ENCODE data around the gene OR2T4.

The OR2T4 gene, protein sequence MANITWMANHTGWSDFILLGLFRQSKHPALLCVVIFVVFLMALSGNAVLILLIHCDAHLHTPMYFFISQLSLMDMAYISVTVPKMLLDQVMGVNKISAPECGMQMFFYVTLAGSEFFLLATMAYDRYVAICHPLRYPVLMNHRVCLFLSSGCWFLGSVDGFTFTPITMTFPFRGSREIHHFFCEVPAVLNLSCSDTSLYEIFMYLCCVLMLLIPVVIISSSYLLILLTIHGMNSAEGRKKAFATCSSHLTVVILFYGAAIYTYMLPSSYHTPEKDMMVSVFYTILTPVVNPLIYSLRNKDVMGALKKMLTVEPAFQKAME

DNA sequence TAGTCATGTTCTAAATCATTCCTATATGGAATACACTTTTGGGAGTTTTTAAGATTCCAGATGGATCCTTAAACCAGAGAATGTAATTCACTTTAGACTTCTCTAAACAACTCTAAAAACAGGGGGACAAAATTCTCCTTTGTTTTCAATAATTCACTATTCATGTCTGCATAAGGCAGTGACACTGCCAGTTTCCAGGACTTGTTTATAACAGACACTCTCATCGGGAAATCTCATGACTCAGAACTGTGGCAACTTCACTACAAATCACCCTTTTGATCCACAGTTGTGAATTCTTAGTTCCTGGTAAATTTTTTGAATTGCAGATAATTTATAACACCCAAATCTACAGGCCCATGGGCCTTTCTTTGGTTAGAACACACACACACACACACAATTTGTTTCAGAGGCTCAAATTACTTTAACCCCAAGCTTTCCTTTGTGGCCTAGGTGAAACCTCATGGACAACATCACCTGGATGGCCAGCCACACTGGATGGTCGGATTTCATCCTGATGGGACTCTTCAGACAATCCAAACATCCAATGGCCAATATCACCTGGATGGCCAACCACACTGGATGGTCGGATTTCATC, at the start of gene OR2T4:
Gene OR2T4 (plus strand): TSS at position 545 of the 595 bp plus-strand sequence. CDS start 0 bp downstream, at position 545.
- no peak for DNase-seq (ENCODE audit: low read depth in 2 of 3, low spot score in 2 of 3)

DNA sequence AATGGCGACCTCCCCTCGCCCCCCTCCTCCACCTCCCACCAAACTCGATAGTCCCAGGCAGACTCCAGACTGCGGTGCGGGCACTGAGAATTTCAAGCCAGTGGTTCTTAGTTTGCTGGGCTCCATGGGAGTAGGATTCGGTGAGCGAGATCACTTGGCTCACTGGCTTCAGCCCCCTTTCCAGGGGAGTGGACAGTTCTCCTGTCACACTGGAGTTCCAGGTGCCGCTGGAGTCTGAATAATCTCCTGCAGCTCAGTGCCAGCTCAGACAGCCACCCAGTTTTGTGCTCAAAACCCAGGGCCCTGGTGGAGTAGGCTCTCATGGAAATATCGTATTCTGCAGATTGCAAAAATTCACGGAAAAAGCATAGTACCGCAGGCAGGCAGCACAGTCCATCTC, 44.7 kb upstream of the OR2T4 start:
- DNase-seq (ENCODE audit: low read depth in 2 of 3, low spot score in 2 of 3): no peak

DNA sequence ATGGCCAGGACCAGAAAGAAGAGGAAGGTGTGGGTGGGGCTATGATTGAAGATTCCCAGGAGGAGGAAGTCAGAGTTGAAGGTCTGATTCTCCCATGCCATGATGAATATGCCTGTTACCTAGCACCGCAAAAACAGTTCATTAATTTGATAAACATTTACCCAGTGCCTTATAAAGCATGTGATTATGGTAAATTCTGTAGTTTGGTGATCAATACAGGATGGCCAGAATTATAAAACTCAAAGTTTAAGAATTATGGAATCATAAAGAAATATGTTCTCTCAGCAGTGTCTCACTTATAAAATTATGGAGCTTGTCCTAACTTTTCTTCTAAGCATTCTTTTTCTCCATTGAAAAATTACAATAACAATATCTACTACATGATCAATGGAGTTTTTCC, 37.0 kb upstream of the OR2T4 start, which contains the start of gene OR2M7:
Gene OR2M7 (minus strand): TSS at position 101 of the 400 bp plus-strand sequence. CDS start 0 bp downstream, at position 101.
- DNase-seq (ENCODE audit: low read depth in 2 of 3, low spot score in 2 of 3): no peak

DNA sequence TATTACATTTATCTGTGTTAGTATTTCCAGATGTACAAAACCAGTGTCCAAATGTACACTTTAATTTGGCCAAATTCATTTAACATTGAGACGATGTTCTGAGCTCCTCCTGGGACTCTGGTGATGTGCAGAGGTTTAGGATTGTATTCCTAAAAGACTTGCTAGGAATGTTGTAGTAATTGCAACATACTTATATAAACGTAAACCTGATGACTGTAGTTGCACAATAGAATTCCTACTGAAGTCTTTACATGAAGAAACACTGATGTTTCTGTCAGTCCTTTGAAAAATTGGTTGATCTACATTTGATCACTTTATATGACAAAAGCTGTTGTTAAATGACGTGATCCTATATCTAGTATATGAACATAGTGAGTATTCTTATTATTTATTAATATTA, 18.0 kb upstream of the OR2T4 start:
- no peak for DNase-seq (ENCODE audit: low read depth in 2 of 3, low spot score in 2 of 3)

DNA sequence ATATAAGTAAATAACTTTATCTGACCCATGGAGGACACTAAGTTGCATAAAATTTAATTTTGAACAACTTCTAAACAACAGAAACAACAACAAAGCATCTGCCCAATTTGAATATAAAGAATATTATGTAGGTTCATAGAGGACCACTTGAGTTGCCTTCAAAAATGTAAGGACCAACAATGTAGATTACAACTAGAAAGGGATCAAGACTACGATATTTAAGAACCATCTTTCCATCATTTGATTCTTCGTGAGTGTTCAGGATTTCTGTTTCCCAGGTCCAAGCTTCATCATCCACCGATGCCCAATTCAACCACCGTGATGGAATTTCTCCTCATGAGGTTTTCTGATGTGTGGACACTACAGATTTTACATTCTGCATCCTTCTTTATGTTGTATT, 13.0 kb upstream of the OR2T4 start, which contains the start of gene OR14C36:
Gene OR14C36 (plus strand): TSS at position 301 of the 400 bp plus-strand sequence. CDS start 0 bp downstream, at position 301.
- DNase-seq (ENCODE audit: low read depth in 2 of 3, low spot score in 2 of 3): no peak

- no peak for DNase-seq (ENCODE audit: low read depth in 2 of 3, low spot score in 2 of 3)
Measured at GRCh38 chr1:248359415-248359814, 2.0 kb upstream of the OR2T4 start.

GRCh38 chr1:248366609-248367008, 5.1 kb downstream of the OR2T4 start:
- DNase-seq (ENCODE audit: low read depth in 2 of 3, low spot score in 2 of 3): no peak

DNA sequence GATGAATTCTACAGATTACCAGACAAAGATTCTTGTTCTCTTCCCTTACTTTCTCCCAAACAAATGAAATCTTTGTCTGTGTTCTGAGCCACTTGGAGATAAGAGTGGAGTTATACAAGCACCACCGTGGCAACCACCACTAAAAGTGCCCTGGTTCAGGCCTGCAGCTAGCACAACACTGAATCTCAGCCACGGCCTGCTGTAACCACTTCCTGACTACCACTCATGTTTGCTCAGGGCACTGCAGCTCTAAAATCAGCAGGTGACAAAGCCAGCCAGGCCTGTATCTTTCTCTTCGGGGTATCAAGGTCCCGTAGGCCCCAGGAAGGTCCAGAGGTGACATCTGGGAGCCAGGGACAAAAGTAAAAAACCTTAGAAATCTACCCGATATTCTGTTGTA, 10.9 kb downstream of the OR2T4 start:
- DNase-seq (ENCODE audit: low read depth in 2 of 3, low spot score in 2 of 3): no peak

DNA sequence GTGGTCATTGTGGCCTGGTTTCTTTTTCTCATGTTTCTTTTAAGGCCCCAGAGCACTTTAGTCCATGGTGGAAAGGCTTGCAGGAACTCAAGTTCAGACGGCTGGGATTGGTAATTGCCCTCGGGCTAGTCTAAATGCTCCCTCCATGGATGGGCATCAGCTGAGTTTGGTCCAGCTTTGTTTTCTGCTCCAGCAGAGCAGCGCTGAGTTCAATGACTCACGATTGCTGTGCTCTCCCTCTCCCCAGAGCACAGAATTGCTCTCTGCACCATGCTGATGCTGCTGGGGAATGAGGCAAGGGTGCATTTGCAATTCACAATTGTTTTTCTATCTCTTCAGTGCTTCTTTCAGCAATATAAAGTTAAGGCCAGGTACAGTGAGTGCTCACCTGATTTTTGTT, 12.3 kb downstream of the OR2T4 start:
- DNase-seq (ENCODE audit: low read depth in 2 of 3, low spot score in 2 of 3): no peak

- no peak for DNase-seq (ENCODE audit: low read depth in 2 of 3, low spot score in 2 of 3)
Measured at GRCh38 chr1:248375446-248375845, 14.0 kb downstream of the OR2T4 start, which contains the start of gene OR2T6. TSS of gene OR2T6 (plus strand) at chr1:248375746. CDS start at chr1:248387609, 11,863 bp downstream.

DNA sequence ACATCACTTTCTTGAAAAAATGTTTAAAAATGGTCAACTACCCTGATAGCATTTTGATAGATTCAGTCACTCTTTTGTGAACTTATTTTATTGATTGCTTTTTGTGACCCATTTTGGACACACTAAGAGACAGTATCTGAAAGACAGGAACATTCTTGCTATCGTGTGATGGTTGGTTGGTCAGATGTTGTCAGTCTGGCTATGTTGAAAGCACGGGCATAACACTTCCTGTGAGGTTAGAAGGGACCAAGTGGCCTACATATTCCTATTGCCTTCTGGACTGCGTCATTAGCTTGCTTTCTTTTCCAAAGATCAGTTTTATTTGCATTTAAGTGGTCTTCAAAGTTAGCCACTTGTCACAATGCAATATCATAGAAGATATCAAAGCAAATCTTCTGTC, 15.5 kb downstream of the OR2T4 start:
- DNase-seq (ENCODE audit: low read depth in 2 of 3, low spot score in 2 of 3): no peak

DNA sequence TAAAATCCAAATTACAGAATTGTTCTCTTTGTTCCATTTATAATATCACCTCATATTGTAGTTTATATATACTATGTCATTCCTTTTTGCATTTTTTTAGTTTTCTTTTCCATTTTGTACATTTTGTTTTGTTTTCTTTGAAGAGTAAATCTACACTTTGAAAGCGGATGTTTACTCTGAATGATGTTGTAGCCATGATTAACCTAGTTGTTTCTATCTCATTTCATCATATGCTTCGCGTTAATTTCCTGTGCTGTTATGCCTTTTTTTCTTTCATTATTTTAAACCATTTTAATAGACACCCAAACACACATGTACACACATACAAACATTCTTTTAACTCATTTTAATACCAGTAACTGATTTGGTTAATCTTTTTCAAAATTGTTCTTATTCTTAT, 19.4 kb downstream of the OR2T4 start:
- DNase-seq (ENCODE audit: low read depth in 2 of 3, low spot score in 2 of 3): no peak

- DNase-seq (ENCODE audit: low read depth in 2 of 3, low spot score in 2 of 3): no peak
Measured at GRCh38 chr1:248388426-248388825, 27.0 kb downstream of the OR2T4 start.

- DNase-seq (ENCODE audit: low read depth in 2 of 3, low spot score in 2 of 3): no peak
Measured at GRCh38 chr1:248393050-248393449, 31.6 kb downstream of the OR2T4 start.

DNA sequence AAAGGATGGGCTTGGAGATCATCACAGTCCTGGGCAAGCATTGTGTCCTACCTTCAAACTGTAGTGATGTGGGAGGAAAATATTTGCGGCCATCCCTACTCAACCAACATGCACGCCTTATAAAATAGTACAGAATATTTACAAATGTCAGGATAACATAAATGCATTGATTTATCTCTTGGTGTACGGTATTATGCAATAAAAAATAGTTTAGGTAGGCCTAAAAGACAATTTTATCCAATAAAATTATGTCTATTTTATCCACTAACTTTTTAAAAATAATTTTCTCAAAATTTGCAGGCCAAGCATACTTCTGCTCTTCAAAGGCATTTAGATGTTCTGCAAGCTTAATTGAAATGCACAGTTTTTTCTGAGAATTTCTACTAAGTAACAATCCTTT, 41.3 kb downstream of the OR2T4 start, which contains the start of gene OR2T1:
Gene OR2T1 (plus strand): TSS at position 301 of the 400 bp plus-strand sequence. CDS start 3,100 bp downstream, outside the sequence.
- DNase-seq (ENCODE audit: low read depth in 2 of 3, low spot score in 2 of 3): no peak

DNA sequence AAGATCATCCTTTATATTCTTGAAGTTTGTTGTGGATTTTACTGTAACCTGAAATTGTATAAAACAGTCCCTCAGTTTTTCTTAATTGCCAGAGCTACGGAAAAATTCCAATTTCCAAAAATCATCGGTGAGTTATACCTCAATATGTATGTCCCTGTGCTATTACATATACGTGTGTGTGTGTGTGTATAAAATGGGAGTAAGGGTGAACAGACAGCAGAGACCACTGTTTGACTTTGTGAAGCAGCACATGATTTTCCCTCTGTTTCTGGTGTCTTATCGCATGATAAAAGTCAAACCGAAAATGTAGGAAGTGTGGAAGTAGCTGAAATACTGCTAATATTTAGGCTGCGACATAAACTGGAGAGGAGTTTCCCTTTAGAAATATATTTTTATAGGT, 42.6 kb downstream of the OR2T4 start:
- no peak for DNase-seq (ENCODE audit: low read depth in 2 of 3, low spot score in 2 of 3)

- DNase-seq (ENCODE audit: low read depth in 2 of 3, low spot score in 2 of 3): no peak
Measured at GRCh38 chr1:248406721-248407692, 45.5 kb downstream of the OR2T4 start.

All from activated CD8-positive, alpha-beta memory T cell treated with anti-CD3 and anti-CD28 coated beads for 48 hours (primary cell).